Endothelial cell of umbilical vein (primary cell): Measurements from ENCODE around the gene IGF1.

Source experiments
- CTCF ChIP-seq, 2 donors: IDR thresholded peaks; 1 replicate in 1 of 2; 2 replicates in 1 of 2; pipeline ENCODE4 v1.5.1; 2011; ENCODE audit warnings: low read length in 2 of 2, mild to moderate bottlenecking in 2 of 2, moderate library complexity in 2 of 2, control low read depth in 1 of 2, inconsistent platforms in 1 of 2, low read depth in 1 of 2; ENCODE audit not compliant: insufficient read depth in 1 of 2; ENCODE audit errors: extremely low read depth in 1 of 2
- EZH2 ChIP-seq: IDR thresholded peaks from 2 replicates; pipeline ENCODE4 v1.6.1; 2012; ENCODE audit warnings: borderline replicate concordance, low read depth, mild to moderate bottlenecking, moderate library complexity, low read length, inconsistent platforms; ENCODE audit not compliant: severe bottlenecking
- GATA2 ChIP-seq: IDR thresholded peaks from 2 replicates; pipeline ENCODE4 v1.7.0; 2011; ENCODE audit warnings: low read depth, mild to moderate bottlenecking, moderate library complexity, mixed read lengths, low read length; ENCODE audit not compliant: insufficient read length, insufficient read depth
- JUN ChIP-seq: IDR thresholded peaks from 2 replicates; pipeline ENCODE4 v1.6.1; 2011; ENCODE audit warnings: borderline replicate concordance, low read depth; ENCODE audit not compliant: insufficient read length, insufficient read depth
- POLR2A ChIP-seq: IDR thresholded peaks from 2 replicates; pipeline ENCODE4 v1.6.1; 2012; ENCODE audit warnings: low read depth, mild to moderate bottlenecking, control low read depth, low read length
- POLR2AphosphoS5 ChIP-seq: IDR thresholded peaks from 2 replicates; pipeline ENCODE4 v1.6.1; 2012; ENCODE audit warnings: low read depth, mild to moderate bottlenecking, control low read depth, low read length, moderate library complexity; ENCODE audit not compliant: insufficient read depth
- TF ChIP-seq, protein P1 (sequence below): IDR thresholded peaks from 2 replicates; pipeline ENCODE4 v1.6.1; 2011; ENCODE audit not compliant: insufficient read depth, insufficient read length

DNA sequence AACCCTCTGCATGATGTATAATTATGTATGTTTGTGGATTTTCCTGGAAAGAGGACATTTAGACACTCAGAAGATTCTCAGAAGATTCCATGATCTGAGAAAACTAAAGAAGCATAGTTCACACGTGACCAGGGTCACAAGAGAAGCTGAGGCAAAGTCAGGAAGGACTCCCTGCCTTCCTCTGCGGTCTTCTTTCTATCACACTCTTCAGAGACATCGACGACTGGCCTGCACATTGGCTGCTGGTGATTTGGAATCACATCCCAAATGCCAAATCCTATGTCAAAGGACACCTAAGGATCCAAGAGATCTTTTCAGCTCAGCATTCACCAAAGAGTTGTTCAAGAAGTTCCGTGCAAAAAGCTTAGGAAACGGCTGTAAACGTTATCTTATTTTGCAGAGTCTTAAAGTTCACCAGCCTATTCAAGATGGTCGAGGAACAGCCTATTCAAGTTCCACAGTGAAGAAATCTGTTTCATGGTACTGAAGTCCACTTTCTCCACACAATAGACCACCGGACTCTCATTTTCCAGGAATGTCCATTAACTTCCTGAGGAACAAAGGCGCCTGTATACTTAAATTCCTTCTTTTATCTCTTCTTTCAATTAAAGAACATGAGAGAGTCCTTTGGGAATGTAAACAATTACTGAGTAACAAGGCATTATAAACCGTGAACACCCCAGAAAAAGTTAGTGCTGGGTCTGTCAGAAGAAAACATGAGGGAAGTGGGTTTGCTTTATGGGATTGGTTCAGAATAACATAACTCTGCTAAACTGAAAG lies 42.1 kb downstream of the IGF1 start:
- TF ChIP-seq CTCF (IDR thresholded peaks at IDR 0.05; ENCODE audit: extremely low read depth in 1 of 2, insufficient read depth in 1 of 2, low read depth in 1 of 2, low read length in 2 of 2) (no peak), POLR2AphosphoS5 (no peak), EZH2 (no peak), JUN (peak; percentile 58), POLR2A (no peak), GATA2 (peak; percentile 22)
- TF ChIP-seq, protein P1, sequence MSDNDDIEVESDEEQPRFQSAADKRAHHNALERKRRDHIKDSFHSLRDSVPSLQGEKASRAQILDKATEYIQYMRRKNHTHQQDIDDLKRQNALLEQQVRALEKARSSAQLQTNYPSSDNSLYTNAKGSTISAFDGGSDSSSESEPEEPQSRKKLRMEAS = no peak
